ENCODE data around the gene A2M.
A peak's percentile ranks its signal among the peaks of the same experiment; 100 is the strongest.

The A2M gene

DNA sequence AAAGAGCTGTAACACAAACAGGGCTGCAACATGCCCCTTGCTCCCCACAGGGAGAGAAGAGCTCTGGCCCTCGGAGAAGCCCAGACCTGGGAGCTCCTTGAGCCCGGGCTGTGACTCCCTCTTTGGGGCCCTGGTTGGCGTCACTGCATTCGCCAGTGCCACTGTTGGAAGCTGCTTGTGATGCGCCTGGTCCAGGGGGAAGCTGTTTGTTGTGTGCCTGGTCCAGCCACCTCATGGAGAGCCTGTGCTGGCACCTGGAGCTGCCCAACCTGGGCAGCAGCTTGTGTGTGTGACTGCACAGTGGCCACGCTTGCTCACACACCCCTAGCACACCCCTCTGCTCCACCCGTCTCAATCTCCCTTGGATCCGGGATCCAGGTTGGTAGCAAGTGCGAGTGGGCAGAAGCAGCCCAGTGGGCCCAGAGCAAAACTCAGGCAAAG lies 49.5 kb downstream of the A2M start:
- Histone ChIP-seq H3K27ac (ENCODE audit: poor library complexity, severe bottlenecking) (no peak overlapping the region), H3K4me3 (ENCODE audit: severe bottlenecking) (no peak overlapping the region), H3K36me3 (ENCODE audit: low read depth) (no peaks in the 10 kb centered on the region), H3K9me3 (ENCODE audit: severe bottlenecking) (no peaks in the 10 kb centered on the region), H3K27me3 (ENCODE audit: insufficient read depth, poor library complexity, severe bottlenecking) (no peaks in the 10 kb centered on the region), H3K4me1 (ENCODE audit: insufficient read depth, poor library complexity, severe bottlenecking) (no peaks in the 10 kb centered on the region)
- ATAC-seq (ENCODE audit: low read depth) (no peak), DNase-seq (ENCODE audit: low spot score) (no peak)
- TF ChIP-seq, protein P1, sequence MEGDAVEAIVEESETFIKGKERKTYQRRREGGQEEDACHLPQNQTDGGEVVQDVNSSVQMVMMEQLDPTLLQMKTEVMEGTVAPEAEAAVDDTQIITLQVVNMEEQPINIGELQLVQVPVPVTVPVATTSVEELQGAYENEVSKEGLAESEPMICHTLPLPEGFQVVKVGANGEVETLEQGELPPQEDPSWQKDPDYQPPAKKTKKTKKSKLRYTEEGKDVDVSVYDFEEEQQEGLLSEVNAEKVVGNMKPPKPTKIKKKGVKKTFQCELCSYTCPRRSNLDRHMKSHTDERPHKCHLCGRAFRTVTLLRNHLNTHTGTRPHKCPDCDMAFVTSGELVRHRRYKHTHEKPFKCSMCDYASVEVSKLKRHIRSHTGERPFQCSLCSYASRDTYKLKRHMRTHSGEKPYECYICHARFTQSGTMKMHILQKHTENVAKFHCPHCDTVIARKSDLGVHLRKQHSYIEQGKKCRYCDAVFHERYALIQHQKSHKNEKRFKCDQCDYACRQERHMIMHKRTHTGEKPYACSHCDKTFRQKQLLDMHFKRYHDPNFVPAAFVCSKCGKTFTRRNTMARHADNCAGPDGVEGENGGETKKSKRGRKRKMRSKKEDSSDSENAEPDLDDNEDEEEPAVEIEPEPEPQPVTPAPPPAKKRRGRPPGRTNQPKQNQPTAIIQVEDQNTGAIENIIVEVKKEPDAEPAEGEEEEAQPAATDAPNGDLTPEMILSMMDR (IDR thresholded peaks at IDR 0.05; ENCODE audit: poor library complexity, severe bottlenecking) = no peak

DNA sequence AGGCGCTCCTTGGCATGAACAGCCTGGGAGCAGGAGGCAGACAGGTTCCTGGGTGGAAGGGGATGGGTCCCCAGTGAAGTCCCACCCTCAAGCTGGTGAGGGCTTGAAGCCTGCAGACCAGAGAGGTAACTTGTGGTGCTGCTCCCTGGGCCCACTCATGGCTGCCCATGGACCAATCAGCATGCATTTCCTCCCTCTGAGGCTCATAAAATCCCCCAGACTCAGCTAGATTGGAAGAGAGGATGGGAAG lies 50.2 kb downstream of the A2M start:
- ATAC-seq (ENCODE audit: low read depth) (no peak), DNase-seq (ENCODE audit: low spot score) (no peak)
- TF ChIP-seq, protein P1 (IDR thresholded peaks at IDR 0.05; ENCODE audit: poor library complexity, severe bottlenecking) = no peak
- Histone ChIP-seq H3K27me3 (ENCODE audit: insufficient read depth, poor library complexity, severe bottlenecking) (no peaks in the 10 kb centered on the region), H3K27ac (ENCODE audit: poor library complexity, severe bottlenecking) (no peak overlapping the region), H3K4me3 (ENCODE audit: severe bottlenecking) (no peak overlapping the region), H3K36me3 (ENCODE audit: low read depth) (no peaks in the 10 kb centered on the region), H3K4me1 (ENCODE audit: insufficient read depth, poor library complexity, severe bottlenecking) (no peaks in the 10 kb centered on the region), H3K9me3 (ENCODE audit: severe bottlenecking) (no peaks in the 10 kb centered on the region)

DNA sequence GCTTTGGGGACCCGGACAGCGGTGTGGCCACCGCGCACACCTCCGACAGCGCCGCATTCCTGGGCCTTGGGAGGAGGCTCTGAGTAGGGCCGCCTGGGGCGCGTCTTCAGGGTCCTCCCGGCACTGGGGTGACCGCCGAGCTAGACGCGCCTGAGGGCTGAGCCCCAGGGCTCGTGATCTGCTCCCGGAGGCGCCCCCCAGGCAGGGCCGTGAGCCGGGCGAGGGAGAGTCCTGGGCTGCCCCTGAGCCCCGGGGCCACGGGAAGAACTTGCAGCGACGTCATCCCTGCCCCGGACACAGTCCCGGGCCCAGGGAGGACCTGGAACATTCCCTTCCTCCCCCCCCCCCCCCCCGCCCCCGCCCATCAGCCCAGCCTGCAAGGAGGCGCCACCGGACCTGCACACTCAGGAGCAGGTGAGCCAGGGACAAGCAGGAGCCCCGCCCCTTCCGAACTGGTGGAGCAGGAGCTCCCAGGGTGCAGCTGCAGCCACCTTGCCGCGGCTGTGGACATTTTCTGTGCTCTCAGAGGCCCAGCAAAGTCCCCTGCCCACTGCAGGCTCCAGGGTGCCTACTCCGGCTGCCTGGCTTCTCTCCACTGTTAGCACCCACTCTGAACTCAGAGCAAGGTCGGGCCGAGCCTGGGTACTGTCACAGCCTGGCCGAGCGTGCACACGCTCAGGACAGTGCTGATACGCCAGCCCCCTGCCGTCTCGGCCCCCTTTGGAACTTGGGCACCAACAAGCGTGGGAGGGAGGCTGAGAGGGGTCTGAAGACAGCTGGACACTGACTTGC lies 50.7 kb downstream of the A2M start:
- Histone ChIP-seq H3K9me3 (ENCODE audit: severe bottlenecking) (no peaks in the 10 kb centered on the region), H3K4me3 (ENCODE audit: severe bottlenecking) (peak overlapping the region; percentile 70), H3K27ac (ENCODE audit: poor library complexity, severe bottlenecking) (peak overlapping the region; percentile 47), H3K36me3 (ENCODE audit: low read depth) (no peaks in the 10 kb centered on the region), H3K27me3 (ENCODE audit: insufficient read depth, poor library complexity, severe bottlenecking) (no peaks in the 10 kb centered on the region), H3K4me1 (ENCODE audit: insufficient read depth, poor library complexity, severe bottlenecking) (no peaks in the 10 kb centered on the region)
- ATAC-seq (ENCODE audit: low read depth) = peak; percentile 69
- TF ChIP-seq, protein P1 (IDR thresholded peaks at IDR 0.05; ENCODE audit: poor library complexity, severe bottlenecking) = no peak
- peak; percentile 63 for DNase-seq (ENCODE audit: low spot score)

DNA sequence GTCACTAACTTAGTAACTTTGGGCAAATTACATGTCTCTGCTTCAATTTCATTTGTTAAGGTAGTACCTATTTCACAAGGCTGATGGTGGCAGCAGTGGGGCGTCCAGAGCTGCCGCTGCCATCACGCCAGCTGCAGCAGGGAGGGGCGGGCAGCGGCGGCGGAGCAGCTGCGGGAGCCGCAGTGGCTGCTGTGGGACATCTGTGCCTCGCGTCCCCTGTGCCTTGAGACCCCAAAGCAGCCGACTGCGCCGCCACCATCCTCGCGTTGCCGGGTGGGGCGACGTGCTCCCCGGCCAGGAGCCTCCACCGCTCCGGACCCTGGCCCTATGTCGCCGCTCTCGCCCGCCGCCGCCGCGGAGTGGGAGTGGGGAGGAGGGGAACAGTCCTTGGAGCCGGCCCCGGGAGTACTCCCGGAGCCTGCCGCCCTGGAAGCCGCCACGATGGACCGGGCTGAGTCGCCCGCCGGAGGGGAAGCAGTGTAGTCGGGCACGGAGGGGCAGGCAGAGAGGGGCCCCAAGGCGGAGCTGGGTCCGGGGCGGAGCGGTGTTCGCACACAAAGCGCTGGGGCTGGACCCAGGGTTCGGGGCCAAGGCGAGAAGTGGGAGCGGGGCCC lies 51.4 kb downstream of the A2M start:
- TF ChIP-seq, protein P1 (IDR thresholded peaks at IDR 0.05; ENCODE audit: poor library complexity, severe bottlenecking) = peak; percentile 54
- Histone ChIP-seq H3K9me3 (ENCODE audit: severe bottlenecking) (no peaks in the 10 kb centered on the region), H3K27ac (ENCODE audit: poor library complexity, severe bottlenecking) (peak overlapping the region; percentile 47), H3K27me3 (ENCODE audit: insufficient read depth, poor library complexity, severe bottlenecking) (no peaks in the 10 kb centered on the region), H3K36me3 (ENCODE audit: low read depth) (no peaks in the 10 kb centered on the region), H3K4me1 (ENCODE audit: insufficient read depth, poor library complexity, severe bottlenecking) (no peaks in the 10 kb centered on the region), H3K4me3 (ENCODE audit: severe bottlenecking) (peak overlapping the region; percentile 70)
- DNase-seq (ENCODE audit: low spot score) (no peak), ATAC-seq (ENCODE audit: low read depth) (peak; percentile 71)

DNA sequence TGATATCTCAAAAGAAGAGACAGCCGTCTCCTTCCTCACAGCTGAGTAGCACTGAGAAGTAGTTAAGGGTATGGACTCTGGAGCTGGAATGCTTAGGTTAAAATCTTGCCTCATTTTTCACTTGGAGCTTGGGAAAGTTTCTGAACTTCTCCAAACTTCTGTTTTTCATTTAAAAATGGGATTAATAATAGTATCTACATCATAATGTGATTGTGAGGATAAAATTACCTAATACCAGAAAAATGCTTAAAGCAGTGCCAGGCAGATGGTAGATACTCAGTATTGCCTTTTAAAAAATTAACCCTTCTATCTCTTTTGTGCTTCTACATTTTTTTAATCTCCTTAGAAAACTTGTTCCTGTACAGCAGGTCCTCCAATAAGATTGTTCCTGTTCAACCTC lies 63.1 kb downstream of the A2M start:
- DNase-seq (ENCODE audit: low spot score) (no peak), ATAC-seq (ENCODE audit: low read depth) (no peak)
- Histone ChIP-seq H3K4me3 (ENCODE audit: severe bottlenecking) (no peak overlapping the region), H3K9me3 (ENCODE audit: severe bottlenecking) (no peaks in the 10 kb centered on the region), H3K4me1 (ENCODE audit: insufficient read depth, poor library complexity, severe bottlenecking) (no peaks in the 10 kb centered on the region), H3K27me3 (ENCODE audit: insufficient read depth, poor library complexity, severe bottlenecking) (no peaks in the 10 kb centered on the region), H3K36me3 (ENCODE audit: low read depth) (no peaks in the 10 kb centered on the region), H3K27ac (ENCODE audit: poor library complexity, severe bottlenecking) (no peak overlapping the region)
- TF ChIP-seq, protein P1 (IDR thresholded peaks at IDR 0.05; ENCODE audit: poor library complexity, severe bottlenecking) = no peak
